8988T (cell line): ENCODE measurements around the gene SCP2.
A peak's percentile ranks its signal among the peaks of the same experiment; 100 is the strongest.
"Not testable (repeated sequence)": the region's sequence is repeated elsewhere in the genome, so short reads cannot be mapped to it uniquely, and the experiment has no call there.

Experiments used
- DNase-seq: peaks from one replicate; pipeline ENCODE4 v3.0.0; 2011

Gene SCP2

DNA sequence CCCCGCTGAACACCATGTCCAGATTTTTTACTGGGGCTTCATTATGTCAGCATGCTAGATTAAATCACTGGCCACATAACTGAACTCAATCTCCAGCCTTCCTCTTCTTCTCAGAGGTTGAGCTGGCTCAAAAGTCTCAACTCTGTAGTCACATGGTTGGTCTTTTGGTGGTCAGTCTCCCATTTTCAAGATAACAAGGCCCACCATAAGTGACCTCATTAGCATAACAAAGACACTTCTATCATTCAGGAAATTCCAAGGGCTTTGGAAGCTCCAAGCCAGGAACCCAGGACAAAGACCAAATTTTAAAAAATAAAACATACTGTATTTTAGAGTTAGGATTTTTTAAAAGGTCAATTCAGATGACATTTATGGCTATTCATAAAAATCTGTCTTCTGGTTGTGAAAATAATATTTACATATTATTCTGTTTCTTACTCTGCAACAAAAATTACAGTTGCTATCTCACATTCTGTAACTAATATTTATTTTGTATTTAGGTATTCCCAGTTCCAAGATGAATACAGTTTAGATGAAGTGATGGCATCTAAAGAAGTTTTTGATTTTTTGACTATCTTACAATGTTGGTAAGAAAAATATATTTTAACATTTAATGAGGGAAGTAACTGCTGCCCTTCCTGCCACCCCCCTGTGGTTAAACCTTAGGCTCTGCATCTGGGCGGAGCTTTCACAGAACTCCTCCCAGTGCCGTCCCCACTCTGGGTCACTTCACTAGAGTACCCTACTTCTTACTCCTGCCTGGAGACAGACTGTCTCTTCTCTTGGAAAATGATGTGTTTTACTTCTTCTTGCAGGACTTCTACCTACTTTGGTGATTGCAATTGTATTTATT lies 49.3 kb downstream of the SCP2 start:
- no peak for DNase-seq

DNA sequence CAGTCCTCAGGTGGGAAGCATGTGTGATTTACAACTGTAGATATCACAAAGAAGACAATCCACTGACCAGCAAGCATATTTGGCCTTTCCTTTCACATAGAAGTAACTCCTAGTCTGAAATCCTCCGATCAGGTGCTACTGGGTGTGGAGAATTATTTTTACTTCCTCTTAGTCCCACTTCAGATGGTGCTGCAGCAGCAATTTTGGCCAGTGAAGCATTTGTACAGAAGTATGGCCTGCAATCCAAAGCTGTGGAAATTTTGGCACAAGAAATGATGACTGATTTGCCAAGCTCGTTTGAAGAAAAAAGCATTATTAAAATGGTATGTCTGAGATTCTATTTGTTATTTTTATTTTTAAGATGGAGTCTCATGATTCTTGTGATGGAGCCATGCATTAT lies 51.0 kb downstream of the SCP2 start:
- DNase-seq = no peak

DNA sequence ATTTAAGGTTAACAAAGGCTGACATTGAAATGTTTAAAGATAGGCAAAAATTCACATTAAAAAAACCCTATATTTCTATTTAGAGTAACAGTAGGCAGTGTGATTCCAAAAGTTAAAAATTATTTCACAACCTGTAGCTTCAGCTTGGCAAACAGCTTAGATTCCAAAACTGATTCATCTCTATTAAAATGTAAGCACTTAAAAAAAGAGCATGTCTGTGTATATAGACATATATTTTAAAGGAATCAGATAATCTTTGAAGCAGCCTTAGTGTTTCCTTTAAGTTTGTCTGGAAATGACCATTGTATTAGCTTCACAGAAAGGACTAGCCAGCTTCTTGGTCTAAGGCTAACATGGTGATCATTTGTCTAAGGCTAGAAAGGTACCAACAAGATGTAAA lies 65.7 kb downstream of the SCP2 start:
- DNase-seq = not testable (repeated sequence)

DNA sequence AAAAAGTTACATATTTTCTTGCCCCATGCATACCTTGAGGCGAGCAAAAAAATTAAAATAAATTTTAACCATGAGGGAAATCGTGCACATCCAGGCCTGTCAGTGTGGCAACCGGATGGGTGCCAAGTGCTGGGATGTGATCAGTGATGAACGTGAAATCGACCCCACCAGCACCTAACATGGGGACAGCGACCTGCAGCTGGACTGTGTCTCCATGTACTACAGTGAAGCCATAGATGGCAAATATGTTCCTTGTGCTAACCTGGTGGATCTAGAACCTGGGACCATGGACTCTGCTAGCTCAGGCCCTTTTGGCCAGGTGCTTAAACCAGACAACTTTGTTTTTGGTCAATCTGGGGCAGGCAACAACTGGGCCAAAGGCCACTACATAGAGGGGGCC lies 67.6 kb downstream of the SCP2 start:
- DNase-seq = no peak

DNA sequence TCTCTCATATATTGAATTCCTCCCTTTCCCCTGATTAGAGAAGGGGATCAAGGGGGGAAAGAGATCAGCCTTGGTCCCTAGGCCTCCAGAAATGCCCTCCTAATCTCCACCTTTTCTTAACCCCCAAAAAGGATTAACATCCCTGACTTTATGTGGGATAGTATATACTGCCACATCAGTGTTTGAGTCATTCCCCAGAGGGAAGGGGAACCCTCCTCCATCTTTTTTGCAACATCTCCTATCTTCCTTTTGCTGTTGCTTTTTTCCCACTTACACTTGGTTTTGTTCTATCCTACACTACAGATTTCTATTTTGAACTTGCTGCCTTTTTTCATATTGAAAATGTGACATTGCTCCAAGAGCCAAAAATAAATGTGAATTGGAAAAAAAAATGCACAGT lies 69.6 kb downstream of the SCP2 start:
- DNase-seq = no peak

DNA sequence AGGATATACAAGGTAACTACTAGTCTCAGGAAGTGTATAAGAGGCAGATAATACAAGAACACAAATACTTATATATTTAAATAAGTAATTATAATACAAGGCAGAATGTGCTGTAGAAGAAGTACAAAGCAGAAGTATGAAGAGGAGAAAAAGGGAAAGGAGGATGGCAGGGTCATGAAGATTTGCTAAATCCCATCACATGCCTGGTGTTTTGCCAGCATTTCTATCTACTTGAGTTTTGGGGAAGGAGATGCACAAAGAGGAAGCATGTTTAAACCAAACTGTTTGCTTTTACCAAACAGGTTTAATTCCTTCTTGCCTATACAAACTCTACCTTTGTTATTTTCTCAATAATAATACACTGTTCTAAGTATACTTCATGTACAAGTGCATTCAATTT lies 74.1 kb downstream of the SCP2 start:
- DNase-seq = no peak

DNA sequence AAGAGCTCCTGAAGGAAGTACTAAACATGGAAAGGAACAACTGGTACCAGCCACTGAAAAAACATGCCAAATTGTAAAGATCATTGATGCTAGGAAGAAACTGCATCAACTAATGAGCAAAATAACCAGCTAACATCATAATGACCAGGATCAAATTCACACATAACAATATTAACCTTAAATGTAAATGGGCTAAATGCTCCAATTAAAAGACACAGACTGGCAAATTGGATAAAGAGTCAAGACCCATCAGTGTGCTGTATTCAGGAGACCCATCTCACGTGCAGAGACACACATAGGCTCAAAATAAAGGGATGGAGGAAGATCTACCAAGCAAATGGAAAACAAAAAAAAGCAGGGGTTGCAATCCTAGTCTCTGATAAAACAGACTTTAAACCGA lies 79.5 kb downstream of the SCP2 start:
- DNase-seq = not testable (repeated sequence)

DNA sequence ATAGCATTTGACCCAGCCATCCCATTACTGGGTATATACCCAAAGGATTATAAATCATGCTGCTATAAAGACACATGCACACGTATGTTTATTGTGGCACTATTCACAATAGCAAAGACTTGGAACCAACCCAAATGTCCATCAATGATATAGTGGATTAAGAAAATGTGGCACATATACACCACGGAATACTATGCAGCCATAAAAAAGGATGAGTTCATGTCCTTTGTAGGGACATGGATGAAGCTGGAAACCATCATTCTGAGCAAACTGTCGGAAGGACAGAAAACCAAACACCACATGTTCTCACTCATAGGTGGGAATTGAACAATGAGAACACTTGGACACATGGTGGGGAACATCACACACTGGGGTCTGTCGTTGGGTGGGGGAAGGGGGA lies 83.2 kb downstream of the SCP2 start:
- DNase-seq = not testable (repeated sequence)

DNA sequence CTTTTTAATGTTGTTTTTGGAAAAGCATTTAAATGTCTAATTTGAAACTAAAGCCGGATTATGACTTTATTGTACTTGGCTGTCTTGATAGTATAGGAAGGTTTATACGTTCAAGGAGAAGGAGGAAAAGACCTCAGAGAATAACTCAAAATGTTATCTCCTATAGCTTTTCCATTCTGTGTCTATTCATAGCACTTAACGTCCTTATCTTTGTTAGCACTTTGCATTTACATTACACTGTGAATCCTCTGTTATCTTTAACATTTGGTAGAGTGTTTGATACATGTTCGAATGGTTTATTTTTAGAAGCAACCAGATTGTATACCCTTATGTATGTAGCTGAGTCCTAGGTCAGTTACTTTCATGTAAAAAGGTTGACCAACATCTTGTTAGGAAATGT lies 84.1 kb downstream of the SCP2 start:
- DNase-seq = no peak

DNA sequence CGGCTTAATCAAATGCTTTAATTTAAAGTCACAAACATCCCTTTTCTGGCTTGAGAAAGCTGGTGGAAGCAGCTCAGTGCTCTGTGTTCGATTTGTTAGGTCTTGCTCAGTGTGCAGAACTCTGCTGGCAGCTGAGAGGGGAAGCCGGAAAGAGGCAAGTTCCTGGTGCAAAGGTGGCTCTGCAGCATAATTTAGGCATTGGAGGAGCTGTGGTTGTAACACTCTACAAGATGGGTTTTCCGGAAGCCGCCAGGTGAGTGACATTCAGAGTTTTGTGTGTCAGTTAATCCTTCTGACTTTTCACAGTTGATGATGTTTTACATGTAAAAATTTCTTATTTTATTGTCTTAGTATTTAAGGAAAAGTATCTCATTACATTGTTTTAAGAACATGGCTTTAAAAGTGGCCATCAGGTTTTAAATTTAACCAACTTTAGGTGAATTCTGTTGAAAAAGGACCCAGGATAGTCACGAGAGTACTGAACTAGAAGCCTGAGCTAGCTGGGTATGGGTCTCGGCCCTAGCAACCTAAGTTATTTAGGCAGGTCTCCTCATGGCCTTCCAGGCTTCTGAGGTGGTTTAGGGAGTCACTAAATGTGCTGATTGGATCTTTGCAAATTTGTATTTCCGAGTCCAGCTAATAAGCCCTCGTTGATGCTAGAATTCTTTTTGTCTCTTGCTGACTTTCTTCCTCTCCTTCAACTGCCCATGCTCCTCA lies 87.9 kb downstream of the SCP2 start:
- peak; percentile 23 for DNase-seq

DNA sequence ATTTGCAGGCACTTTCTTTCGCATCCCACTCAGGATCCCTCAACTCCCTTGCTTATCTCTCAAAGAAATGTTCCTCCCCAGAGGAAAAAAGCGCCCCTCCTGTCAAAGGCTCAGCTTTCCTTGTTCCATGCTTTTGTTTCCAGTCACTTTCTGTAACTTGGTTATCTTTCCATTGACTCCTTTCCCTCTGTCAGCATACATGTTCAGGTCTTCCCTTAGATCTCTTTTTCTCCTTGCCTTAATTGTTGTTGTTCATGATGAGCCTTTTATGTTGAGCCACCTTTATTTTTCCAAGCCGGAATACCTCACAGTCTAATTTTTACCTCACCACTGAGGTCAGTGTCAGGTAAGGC lies 88.4 kb downstream of the SCP2 start:
- no peak for DNase-seq

DNA sequence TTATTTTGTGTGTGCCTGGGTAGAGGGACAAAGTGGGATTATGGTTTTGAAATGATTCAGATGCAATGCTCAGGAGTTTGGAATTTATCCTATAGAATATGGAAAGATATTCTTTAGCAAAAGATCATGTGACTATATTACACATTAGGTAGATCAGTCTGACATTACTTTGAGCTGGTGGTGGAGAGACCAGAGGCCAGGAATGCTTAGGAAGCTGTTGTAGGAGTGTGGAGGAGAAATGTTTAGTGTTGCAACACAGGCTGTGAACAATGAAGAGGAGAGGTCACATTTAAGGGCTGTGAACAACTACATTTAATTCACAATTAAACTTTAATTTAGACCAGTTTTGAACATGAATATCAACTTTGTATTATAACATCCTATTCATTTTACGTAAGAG lies 89.6 kb downstream of the SCP2 start:
- DNase-seq = no peak

DNA sequence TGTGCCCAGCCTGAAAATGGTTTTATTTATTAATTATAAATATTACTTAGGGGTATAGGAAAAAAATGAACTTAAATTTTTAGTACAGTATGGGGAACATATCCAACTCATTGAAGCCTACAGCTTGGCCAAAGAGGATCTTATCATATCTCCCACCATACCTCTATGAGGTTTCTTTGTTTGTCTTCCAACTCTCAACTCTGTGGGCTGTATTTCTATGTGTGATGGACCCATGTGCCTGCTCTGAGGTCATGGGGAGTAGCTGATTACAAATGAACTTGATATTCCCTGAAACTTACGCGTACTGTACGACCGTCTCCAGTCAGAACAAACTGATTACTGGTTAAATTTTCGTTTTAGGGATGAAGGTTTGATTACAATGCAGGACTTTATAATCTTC lies 93.5 kb downstream of the SCP2 start:
- DNase-seq = no peak

DNA sequence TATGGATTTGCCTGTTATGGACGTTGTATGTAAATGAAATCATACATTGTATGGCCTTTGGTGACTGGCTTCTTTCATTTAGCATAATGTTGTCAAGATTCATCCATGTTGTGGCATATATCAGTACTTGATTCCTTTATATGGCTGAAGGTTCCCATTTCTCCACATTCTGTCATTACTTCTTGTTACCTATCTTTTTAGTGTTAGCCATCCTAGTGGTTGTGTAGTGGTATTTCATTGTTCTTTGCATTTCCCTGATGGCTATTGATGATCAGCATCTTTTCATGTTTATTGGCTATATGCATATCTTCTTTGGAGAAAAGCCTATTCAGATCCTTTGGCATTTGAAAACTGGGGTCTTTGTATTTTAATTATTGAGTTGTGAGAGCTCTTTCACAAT lies 95.1 kb downstream of the SCP2 start:
- DNase-seq = no peak

DNA sequence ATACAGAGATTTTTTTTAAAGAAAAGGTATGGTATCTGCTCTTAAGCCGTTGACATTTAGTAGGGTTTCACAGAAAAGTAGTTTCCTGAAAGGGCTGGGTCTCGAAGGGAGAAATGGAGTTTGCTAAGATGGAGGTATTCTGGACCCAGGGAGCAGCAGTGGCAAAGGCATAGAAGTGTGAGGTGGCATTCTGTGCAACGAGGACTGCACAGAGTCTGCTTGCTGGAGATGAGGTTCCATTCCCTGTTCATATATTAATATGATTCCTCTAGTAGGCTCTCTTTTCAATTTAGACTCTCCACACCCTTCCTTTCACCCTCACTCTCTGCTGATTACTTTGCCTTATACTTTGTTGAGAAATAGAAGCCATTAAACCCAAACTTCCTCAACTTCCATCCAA lies 96.5 kb downstream of the SCP2 start:
- no peak for DNase-seq

DNA sequence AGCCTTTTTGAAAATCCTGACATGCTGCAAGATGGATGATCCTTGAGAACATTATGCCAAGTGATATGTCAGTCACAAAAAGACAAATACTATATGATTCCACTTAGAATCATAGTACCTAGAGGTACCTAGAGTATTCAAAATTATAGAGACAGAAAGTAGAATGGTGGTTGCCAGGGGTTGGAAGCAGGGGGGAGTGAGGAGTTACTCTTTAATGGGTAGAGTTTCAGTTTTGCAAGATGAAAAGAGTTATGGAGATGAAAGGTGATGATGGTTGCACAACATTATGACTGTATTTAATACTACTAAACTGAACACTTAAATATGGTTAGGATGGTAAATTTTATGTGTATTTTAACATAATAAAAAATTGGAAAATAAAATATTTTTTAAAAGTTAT lies 97.0 kb downstream of the SCP2 start:
- no peak for DNase-seq

DNA sequence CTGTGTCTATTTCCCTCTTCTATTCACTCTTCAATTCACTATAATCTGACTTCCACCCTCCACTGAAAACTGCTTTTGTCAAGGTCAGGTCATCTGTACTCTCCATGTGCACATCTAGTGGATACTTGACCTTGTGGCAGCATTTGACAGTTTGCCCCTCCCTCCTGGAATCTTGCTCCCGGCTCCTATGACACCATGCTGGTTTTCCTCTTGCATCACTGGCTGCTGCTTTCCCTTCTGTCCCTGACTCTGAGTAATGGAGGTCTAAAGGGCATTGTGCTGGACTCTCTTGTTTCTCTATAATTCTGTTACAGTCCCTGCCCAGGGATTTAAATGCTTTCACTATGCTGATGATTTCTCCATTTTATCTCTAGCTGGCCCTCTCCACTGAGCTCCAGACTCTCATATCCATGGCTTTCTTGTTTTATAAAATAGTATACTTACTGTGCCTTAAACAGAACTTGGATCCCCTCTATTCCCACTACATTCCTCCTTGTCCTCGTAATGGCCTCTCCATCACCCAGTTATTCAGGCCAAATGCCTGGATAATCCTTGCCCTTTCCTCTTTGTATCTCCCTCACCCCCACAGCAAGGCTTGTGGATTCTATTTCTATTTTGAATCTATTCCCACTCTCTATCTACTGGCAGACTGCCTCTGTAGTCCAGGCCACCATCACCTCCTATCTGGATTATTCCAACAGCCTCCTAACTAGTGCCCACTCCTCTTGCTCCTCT lies 98.1 kb downstream of the SCP2 start:
- DNase-seq = no peak

DNA sequence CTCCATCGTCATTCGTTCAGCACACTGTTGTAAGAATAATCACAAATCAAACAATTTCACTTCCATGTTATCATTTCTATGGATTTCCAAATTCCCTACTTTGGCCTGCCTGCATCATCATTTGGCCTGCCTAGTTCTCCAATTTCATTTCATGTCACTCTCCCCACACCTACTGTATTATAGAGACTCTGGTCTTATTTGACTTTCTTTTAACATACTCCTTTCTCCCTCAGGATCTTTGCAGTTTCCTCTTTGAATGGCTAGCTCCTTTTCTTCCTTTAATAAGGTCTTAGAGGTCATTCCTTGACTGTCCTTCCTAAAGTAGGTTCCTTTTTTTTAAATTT lies 98.7 kb downstream of the SCP2 start:
- no peak for DNase-seq

DNA sequence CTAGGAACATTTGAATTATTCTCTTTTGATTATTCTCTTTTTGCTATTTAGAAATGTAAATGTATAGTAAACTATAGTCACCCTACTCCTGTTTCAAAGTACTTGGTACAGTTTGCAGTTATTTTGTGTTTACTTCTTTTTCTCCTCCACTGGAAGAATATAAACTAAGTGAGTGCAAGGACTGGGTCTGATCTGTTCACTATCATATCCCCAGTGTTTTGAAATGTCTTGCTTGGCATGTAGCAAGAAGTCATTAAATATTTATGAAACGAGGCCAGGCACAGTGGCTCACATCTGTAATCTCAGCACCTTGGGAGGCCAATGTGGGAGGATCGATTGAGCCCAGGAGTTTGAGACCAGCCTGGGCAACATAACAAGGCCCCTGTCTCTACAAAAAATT lies 99.2 kb downstream of the SCP2 start:
- no peak for DNase-seq

DNA sequence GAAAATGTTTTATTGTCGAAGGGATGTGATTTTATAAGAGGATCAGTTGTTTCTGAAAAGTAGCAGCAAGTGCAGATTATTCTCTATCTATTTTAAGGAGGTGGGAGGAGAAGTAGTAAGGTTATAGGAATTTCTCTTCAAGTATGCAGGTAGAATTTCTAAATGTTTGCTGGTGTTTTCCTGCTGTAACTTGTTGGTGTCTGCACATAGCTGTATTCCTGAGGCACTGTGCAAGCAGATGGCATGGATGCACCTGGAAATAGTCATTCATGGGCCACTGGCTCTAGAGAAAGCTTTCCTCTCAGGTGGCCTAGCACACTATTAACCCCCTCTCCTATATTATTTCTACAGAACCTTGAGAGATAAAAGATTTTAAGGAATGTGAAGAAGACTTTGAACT lies 104.7 kb downstream of the SCP2 start:
- no peak for DNase-seq

DNA sequence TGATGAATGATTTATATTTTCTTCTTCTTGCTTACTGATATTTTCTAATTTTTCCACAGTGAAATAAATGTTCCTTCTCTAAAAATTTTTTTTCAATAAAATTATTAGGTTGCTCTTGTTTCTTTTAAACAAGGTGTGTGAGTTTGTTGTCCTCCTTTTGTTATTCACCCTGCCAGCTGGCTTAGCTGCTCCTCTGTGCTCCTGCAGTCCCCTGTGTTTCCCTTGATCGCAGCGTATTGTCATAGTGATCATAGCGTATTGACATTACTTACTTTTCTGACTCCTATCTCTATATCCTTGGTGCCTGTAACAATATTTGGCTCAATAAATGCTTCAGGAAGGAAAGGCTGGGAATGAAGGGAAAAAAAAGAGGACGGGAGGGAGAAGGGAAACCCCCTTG lies 110.1 kb downstream of the SCP2 start:
- DNase-seq = no peak

DNA sequence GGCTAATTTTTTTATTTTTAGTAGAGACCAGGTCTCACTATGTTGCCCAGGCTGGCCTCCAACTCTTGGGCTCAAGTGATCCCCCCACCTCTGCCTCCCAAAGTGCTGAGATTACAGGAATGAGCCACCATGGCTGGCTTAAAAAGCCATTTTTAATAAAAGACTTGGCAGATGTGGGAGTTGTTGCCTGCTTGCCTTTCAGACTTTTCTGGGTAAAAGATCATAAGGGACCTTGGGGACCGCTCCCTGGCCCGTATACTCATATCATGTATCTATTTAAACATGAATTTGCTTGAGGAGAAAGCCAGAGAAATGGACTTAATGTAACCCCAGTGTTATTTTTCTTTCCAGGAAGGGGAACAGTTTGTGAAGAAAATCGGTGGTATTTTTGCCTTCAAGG lies 111.5 kb downstream of the SCP2 start:
- DNase-seq = no peak

DNA sequence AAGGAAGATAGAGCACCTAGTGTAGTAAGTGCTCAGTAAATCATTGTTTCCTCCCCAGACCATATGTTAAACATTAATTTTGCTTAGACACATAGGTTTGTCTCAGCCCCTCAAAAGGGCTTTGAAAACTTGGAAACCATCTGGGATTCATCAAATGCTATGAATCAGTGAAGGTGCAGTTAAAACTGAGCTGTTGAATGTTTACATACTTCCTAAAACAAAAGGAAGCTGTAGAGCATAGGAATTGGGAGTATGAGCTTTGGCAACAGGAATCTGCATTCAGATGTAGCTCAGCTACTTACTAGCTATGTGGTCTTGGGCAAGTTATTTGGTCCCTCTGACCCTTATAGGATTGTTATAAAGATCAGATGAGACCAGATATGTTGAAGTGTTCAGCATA lies 116.2 kb downstream of the SCP2 start:
- no peak for DNase-seq

DNA sequence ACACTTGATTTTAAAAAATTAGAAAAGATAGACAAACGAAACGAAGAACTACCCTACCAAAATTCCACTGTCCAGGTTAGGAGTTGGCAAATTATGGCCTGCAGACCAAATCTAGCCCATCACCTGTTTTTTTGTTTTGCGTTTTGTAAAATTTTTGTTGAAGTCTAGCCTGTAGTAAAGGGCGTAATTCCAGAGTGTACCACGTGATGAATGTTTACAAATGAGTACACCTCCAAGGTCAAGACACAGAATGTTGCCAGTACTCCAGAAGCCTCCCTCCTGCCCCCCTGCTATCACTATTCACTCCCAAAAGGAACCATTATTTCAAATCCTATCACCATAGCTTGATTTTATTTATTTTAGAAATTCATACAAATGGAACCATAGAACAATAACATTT lies 117.8 kb downstream of the SCP2 start:
- no peak for DNase-seq
